ENCODE measurements around the gene HUS1. TPM values are rescaled to one million over a fixed set of nuclear protein-coding genes. Genes with fewer than 3 reads are reported as not detected.
"Not testable (repeated sequence)": the region's sequence is repeated elsewhere in the genome, so short reads cannot be mapped to it uniquely, and the experiment has no call there.

HUS1 gene
- polyA plus RNA-seq, 3 donors: 37.7 to 45.9 (median 38.8) TPM

DNA sequence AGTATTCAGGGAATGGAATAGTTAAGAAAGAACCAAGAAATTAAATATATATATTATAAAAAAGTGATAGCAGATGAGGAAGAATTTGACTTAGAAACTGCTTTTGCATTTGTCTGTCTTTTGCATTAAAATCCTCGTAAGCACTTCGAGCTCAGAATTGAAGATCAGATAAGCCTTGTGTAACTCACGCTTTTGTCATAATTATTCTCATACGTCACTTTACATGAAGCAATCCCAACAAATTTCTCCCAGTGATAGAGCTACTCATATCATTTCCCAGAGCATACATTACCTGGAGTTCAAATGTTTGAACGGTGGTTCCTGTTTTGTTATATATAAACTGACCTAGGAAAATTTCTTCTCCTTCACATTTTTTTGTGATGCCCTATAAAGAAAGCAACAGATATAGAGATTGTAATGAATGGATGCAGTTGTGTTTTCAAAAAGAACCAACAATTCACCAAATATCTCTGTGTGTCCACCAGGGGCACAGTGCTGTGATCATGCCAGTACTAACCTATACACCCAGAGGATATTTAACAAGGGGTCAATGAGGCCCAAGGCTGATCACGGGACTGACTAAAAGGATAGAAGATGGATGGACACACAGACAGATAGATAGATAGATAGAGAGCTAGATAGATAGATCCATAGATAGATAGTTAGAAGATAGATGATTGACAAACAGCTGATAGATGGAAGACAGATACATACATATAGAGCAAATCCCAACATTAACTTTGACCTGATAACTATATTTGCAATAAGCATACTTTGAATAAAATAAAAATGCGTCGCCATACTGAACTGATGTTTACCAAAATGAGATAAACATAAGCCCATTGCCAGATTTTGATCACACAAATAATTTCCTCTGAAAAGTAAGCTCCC, 9.3 kb upstream of the HUS1 start:
- no peak overlapping the region for H3K4me3 Mint-ChIP-seq
- H3K4me1 Mint-ChIP-seq: peaks cover 18% of the 10 kb centered on the region
- Histone ChIP-seq H3K36me3 (replicated peaks in 1 of 2; ENCODE audit: control insufficient read depth in 1 of 2, insufficient read depth in 2 of 2, low read length in 2 of 2) (no peaks in the 10 kb centered on the region), H3K4me3 (replicated peaks in 1 of 3; ENCODE audit: low read depth in 2 of 3, low read length in 3 of 3) (no peak overlapping the region), H3K9ac (ENCODE audit: insufficient read depth, low read length, poor library complexity, severe bottlenecking) (no peak overlapping the region), H4K20me1 (ENCODE audit: insufficient read depth, low read length) (no peaks in the 10 kb centered on the region), H3K4me2 (replicated peaks; ENCODE audit: extremely low read depth, low read length, poor library complexity, severe bottlenecking) (no peak overlapping the region), H3K79me2 (ENCODE audit: insufficient read depth, low read length) (no peaks in the 10 kb centered on the region), H3K9me3 (replicated peaks in 1 of 2; ENCODE audit: control insufficient read depth in 1 of 2, insufficient read depth in 1 of 2, low read length in 2 of 2) (no peaks in the 10 kb centered on the region), H2AFZ (ENCODE audit: insufficient read depth, low read depth, low read length, poor library complexity, severe bottlenecking) (no peak overlapping the region), H3K27me3 (ENCODE audit: control insufficient read depth in 2 of 2, insufficient read depth in 2 of 2, low read length in 2 of 2) (no peaks in the 10 kb centered on the region), H3K27ac (ENCODE audit: low read depth in 1 of 2, low read length in 2 of 2) (no peak overlapping the region), H3K4me1 (ENCODE audit: control insufficient read depth in 1 of 2, insufficient read depth in 2 of 2, low read length in 2 of 2) (peaks cover 6 to 12% of the 10 kb centered on the region in 2 donors)
- no CpG with 5 or more reads among the region's 8 CpGs for WGBS (ENCODE audit: insufficient coverage)
- intact Hi-C loops (cut with micrococcal nuclease): no loop called here
- peaks cover 0 to 1% (median 0%) of the 10 kb centered on the region in 3 donors for H3K27me3 Mint-ChIP-seq (ENCODE audit: low read depth in 3 of 3)
- no peak for DNase-seq
- peak overlapping the region in 1 of 7 donors; percentile 57 for H3K27ac Mint-ChIP-seq
- H3K9me3 Mint-ChIP-seq: peaks cover 0 to 2% (median 0%) of the 10 kb centered on the region in 7 donors
- peak; percentile 64 for TF ChIP-seq CTCF (IDR thresholded peaks at IDR 0.05)
- no peaks in the 10 kb centered on the region for H3K36me3 Mint-ChIP-seq

GRCh38 chr7:47982610-47983009, 3.2 kb upstream of the HUS1 start:
- H3K9me3 ChIP-seq (replicated peaks in 1 of 2; ENCODE audit: control insufficient read depth in 1 of 2, insufficient read depth in 1 of 2, low read length in 2 of 2): no peaks in the 10 kb centered on the region

GRCh38 chr7:47980648-47981047, 1.2 kb upstream of the HUS1 start:
- not testable (repeated sequence) for H3K4me3 ChIP-seq (replicated peaks in 1 of 3; ENCODE audit: low read depth in 2 of 3, low read length in 3 of 3); H2AFZ ChIP-seq (ENCODE audit: insufficient read depth, low read depth, low read length, poor library complexity, severe bottlenecking); H3K9me3 ChIP-seq (replicated peaks in 1 of 2; ENCODE audit: control insufficient read depth in 1 of 2, insufficient read depth in 1 of 2, low read length in 2 of 2); H3K9ac ChIP-seq (ENCODE audit: insufficient read depth, low read length, poor library complexity, severe bottlenecking); H3K4me3 Mint-ChIP-seq; H3K4me2 ChIP-seq (replicated peaks; ENCODE audit: extremely low read depth, low read length, poor library complexity, severe bottlenecking); H3K9me3 Mint-ChIP-seq; H3K27me3 Mint-ChIP-seq (ENCODE audit: low read depth in 3 of 3); H4K20me1 ChIP-seq (ENCODE audit: insufficient read depth, low read length); H3K27ac ChIP-seq (ENCODE audit: low read depth in 1 of 2, low read length in 2 of 2); DNase-seq; H3K27me3 ChIP-seq (ENCODE audit: control insufficient read depth in 2 of 2, insufficient read depth in 2 of 2, low read length in 2 of 2); H3K4me1 Mint-ChIP-seq; H3K27ac Mint-ChIP-seq
- no CpG with 5 or more reads among the region's 5 CpGs for WGBS (ENCODE audit: insufficient coverage)
- intact Hi-C loops (cut with micrococcal nuclease): loop anchor here in 1 of 2 donors (5.0 kb wide), 1 partner anchor 57 kb away; the partner anchor contains the start of gene C7orf57
- H3K36me3 Mint-ChIP-seq: peaks cover 28 to 30% of the 10 kb centered on the region in 2 donors
- H3K4me1 ChIP-seq (ENCODE audit: control insufficient read depth in 1 of 2, insufficient read depth in 2 of 2, low read length in 2 of 2): peaks cover 15 to 17% of the 10 kb centered on the region in 2 donors
- H3K79me2 ChIP-seq (ENCODE audit: insufficient read depth, low read length): peaks cover 23% of the 10 kb centered on the region
- peaks cover 25 to 28% of the 10 kb centered on the region in 2 donors for H3K36me3 ChIP-seq (replicated peaks in 1 of 2; ENCODE audit: control insufficient read depth in 1 of 2, insufficient read depth in 2 of 2, low read length in 2 of 2)

More at GRCh38 chr7:47982610-47983009, 3.2 kb upstream of the HUS1 start:
- no CpG with 5 or more reads among the region's 2 CpGs for WGBS (ENCODE audit: insufficient coverage)
- H3K4me1 ChIP-seq (ENCODE audit: control insufficient read depth in 1 of 2, insufficient read depth in 2 of 2, low read length in 2 of 2): peaks cover 15 to 17% of the 10 kb centered on the region in 2 donors
- H3K9ac ChIP-seq (ENCODE audit: insufficient read depth, low read length, poor library complexity, severe bottlenecking): no peak overlapping the region
- no peaks in the 10 kb centered on the region for H3K27me3 ChIP-seq (ENCODE audit: control insufficient read depth in 2 of 2, insufficient read depth in 2 of 2, low read length in 2 of 2)
- no peak for TF ChIP-seq CTCF (IDR thresholded peaks at IDR 0.05)
- H3K4me2 ChIP-seq (replicated peaks; ENCODE audit: extremely low read depth, low read length, poor library complexity, severe bottlenecking): no peak overlapping the region
- H3K36me3 Mint-ChIP-seq: peaks cover 10 to 11% of the 10 kb centered on the region in 2 donors
- no peak for DNase-seq
- H3K27me3 Mint-ChIP-seq (ENCODE audit: low read depth in 3 of 3): no peaks in the 10 kb centered on the region
- H3K79me2 ChIP-seq (ENCODE audit: insufficient read depth, low read length): peaks cover 14% of the 10 kb centered on the region
- H3K4me1 Mint-ChIP-seq: peaks cover 7% of the 10 kb centered on the region
- intact Hi-C loops (cut with micrococcal nuclease): loop anchor here in 1 of 2 donors (5.0 kb wide), 1 partner anchor 55 kb away; the partner anchor contains the start of gene C7orf57
- no peak overlapping the region for H3K4me3 Mint-ChIP-seq
- H4K20me1 ChIP-seq (ENCODE audit: insufficient read depth, low read length): no peaks in the 10 kb centered on the region
- H3K27ac Mint-ChIP-seq: peak overlapping the region in 1 of 7 donors; percentile 16
- peak overlapping the region; percentile 2 for H2AFZ ChIP-seq (ENCODE audit: insufficient read depth, low read depth, low read length, poor library complexity, severe bottlenecking)
- H3K9me3 Mint-ChIP-seq: peaks cover 0 to 3% (median 0%) of the 10 kb centered on the region in 7 donors
- H3K27ac ChIP-seq (ENCODE audit: low read depth in 1 of 2, low read length in 2 of 2): no peak overlapping the region
- H3K4me3 ChIP-seq (replicated peaks in 1 of 3; ENCODE audit: low read depth in 2 of 3, low read length in 3 of 3): no peak overlapping the region
- peaks cover 6 to 8% of the 10 kb centered on the region in 2 donors for H3K36me3 ChIP-seq (replicated peaks in 1 of 2; ENCODE audit: control insufficient read depth in 1 of 2, insufficient read depth in 2 of 2, low read length in 2 of 2)

Measured in CD14-positive monocyte (primary cell).